Endothelial cell of umbilical vein (primary cell): Measurements from ENCODE around the gene QRICH2. TPM values are rescaled to one million over a fixed set of nuclear protein-coding genes. Genes with fewer than 3 reads are reported as not detected.

Source experiments
- BruUV-seq: library from RNA; stranded (reverse); fragments of 400-500 nt; replicated peaks from 2 replicates; lab custom pipeline; 2021; lab: Mats Ljungman, UMichigan
- CTCF ChIA-PET: fragments of 300-600, 350-600 bp; sonication (Branson Sonifier 250); formaldehyde crosslinking; loops from one replicate; lab custom pipeline; 2021; ENCODE audit warnings: antibody characterized with exemption, inconsistent platforms; lab: Charles Lee
- POLR2A ChIA-PET: fragments of 300-600, 350-600 bp; sonication (Branson Sonifier 250); formaldehyde crosslinking; loops from one replicate; lab custom pipeline; 2021; ENCODE audit warnings: antibody characterized with exemption, inconsistent platforms; lab: Charles Lee
- DNase-seq: peaks from one replicate; pipeline ENCODE4 v3.0.0-alpha.2; 2011; ENCODE audit warnings: low read depth, low spot score
- FAIRE-seq: peaks from 2 replicates; lab custom pipeline; 2011; peaks lifted over from hg19 to GRCh38; lab: Jason Lieb, UNC
- H2AFZ ChIP-seq: 2 replicates; pipeline ENCODE4 v1.6.0; 2012; ENCODE audit warnings: low read depth, low read length, control low read depth, inconsistent platforms
- H3K27ac ChIP-seq: 2 replicates; pipeline ENCODE4 v1.5.1; 2011; ENCODE audit warnings: low read depth, mild to moderate bottlenecking, control low read depth, low read length, moderate library complexity; ENCODE audit not compliant: insufficient read depth
- H3K27me3 ChIP-seq, 2 experiments: 2 replicates each; pipeline versions ENCODE4 v1.6.0 to v1.6.1; 2011; ENCODE audit warnings: low read length in 2 of 2, mixed read lengths in 1 of 2; ENCODE audit not compliant: control insufficient read depth in 2 of 2, insufficient read depth in 2 of 2
- H3K36me3 ChIP-seq, 2 experiments: 2 replicates in 1 of 2; 3 replicates in 1 of 2; pipeline ENCODE4 v1.5.1; 2011; ENCODE audit warnings: low read length in 2 of 2, mild to moderate bottlenecking in 1 of 2, moderate library complexity in 1 of 2; ENCODE audit not compliant: control insufficient read depth in 2 of 2, insufficient read depth in 2 of 2; ENCODE audit errors: extremely low read depth in 1 of 2
- H3K4me1 ChIP-seq: 3 replicates; pipeline ENCODE4 v1.5.1; 2011; ENCODE audit warnings: mild to moderate bottlenecking, low read length; ENCODE audit not compliant: control insufficient read depth, insufficient read depth; ENCODE audit errors: extremely low read depth
- H3K4me2 ChIP-seq: 2 replicates; pipeline ENCODE4 v1.6.1; 2011; ENCODE audit warnings: low read length, control low read depth, mixed read lengths; ENCODE audit not compliant: insufficient read depth
- H3K4me3 ChIP-seq, 3 experiments: fragments of 200-600 bp in 1 of 3; sonication (generic), shearing (Covaris generic) in 1 of 3; replicated peaks in 1 of 3; 2 replicates each; pipeline ENCODE4 v1.5.1; 2011 to 2016; ENCODE audit warnings: control low read depth in 3 of 3, low read length in 3 of 3, mild to moderate bottlenecking in 2 of 3, inconsistent platforms in 1 of 3, low read depth in 1 of 3, moderate library complexity in 1 of 3; ENCODE audit not compliant: insufficient read depth in 1 of 3
- H3K79me2 ChIP-seq: 2 replicates; pipeline ENCODE4 v1.6.0; 2012; ENCODE audit warnings: low read length, inconsistent platforms; ENCODE audit not compliant: control insufficient read depth, insufficient read depth
- H3K9ac ChIP-seq: replicated peaks from 2 replicates; pipeline ENCODE3; 2011; ENCODE audit warnings: low read length, control low read depth; ENCODE audit not compliant: insufficient read depth; ENCODE audit errors: extremely low read depth
- H3K9me1 ChIP-seq: replicated peaks from 3 replicates; pipeline ENCODE4 v1.6.0; 2011; ENCODE audit warnings: mild to moderate bottlenecking, low read length; ENCODE audit not compliant: control insufficient read depth, insufficient read depth; ENCODE audit errors: extremely low read depth
- H3K9me3 ChIP-seq: replicated peaks from 2 replicates; pipeline ENCODE4 v1.5.1; 2012; ENCODE audit warnings: low read length, inconsistent platforms; ENCODE audit not compliant: control insufficient read depth, insufficient read depth
- H4K20me1 ChIP-seq: replicated peaks from 2 replicates; pipeline ENCODE3; 2011; ENCODE audit warnings: mild to moderate bottlenecking, low read length; ENCODE audit not compliant: control insufficient read depth, insufficient read depth; ENCODE audit errors: extremely low read depth
- EZH2 ChIP-seq: IDR thresholded peaks from 2 replicates; pipeline ENCODE4 v1.6.1; 2012; ENCODE audit warnings: borderline replicate concordance, low read depth, mild to moderate bottlenecking, moderate library complexity, low read length, inconsistent platforms; ENCODE audit not compliant: severe bottlenecking
- FOS ChIP-seq: IDR thresholded peaks from 2 replicates; pipeline ENCODE4 v1.6.1; 2011; ENCODE audit warnings: mild to moderate bottlenecking, low read length, moderate library complexity, borderline replicate concordance; ENCODE audit not compliant: insufficient read depth
- GATA2 ChIP-seq: IDR thresholded peaks from 2 replicates; pipeline ENCODE4 v1.7.0; 2011; ENCODE audit warnings: low read depth, mild to moderate bottlenecking, moderate library complexity, mixed read lengths, low read length; ENCODE audit not compliant: insufficient read length, insufficient read depth
- JUN ChIP-seq: IDR thresholded peaks from 2 replicates; pipeline ENCODE4 v1.6.1; 2011; ENCODE audit warnings: borderline replicate concordance, low read depth; ENCODE audit not compliant: insufficient read length, insufficient read depth
- MYC ChIP-seq: IDR thresholded peaks from one replicate; pipeline ENCODE4 v1.6.1; 2011; ENCODE audit warnings: mild to moderate bottlenecking, low read depth, low read length
- POLR2A ChIP-seq: IDR thresholded peaks from 2 replicates; pipeline ENCODE4 v1.6.1; 2012; ENCODE audit warnings: low read depth, mild to moderate bottlenecking, control low read depth, low read length
- dilution Hi-C: fragments of 300-500 bp; cut with MboI; formaldehyde crosslinking; loops from one replicate; pipeline ENCODE4 v1.15.0; 2019; ENCODE audit warnings: low sequenced_read_pairs; ENCODE audit not compliant: extremely low pct_ligation_motif_present
- intact Hi-C: fragments of 100-400 bp; cut with micrococcal nuclease; formaldehyde crosslinking; loops from one replicate; pipeline ENCODE4 v1.10.0; 2022
- polyA plus RNA-seq, 4 experiments: library from polyadenylated mRNA; depleted of rRNA in 3 of 4; stranded (reverse) in 3 of 4; unstranded in 1 of 4; fragments of >200 nt; gene quantifications; 2 replicates each; pipeline versions ENCODE4 v1.2.1 to v1.2.3, GENCODE V29; 2011 to 2012; ENCODE audit warnings: missing spikeins in 1 of 4
- total RNA-seq: library from RNA; stranded (reverse); gene quantifications from 2 replicates; pipeline ENCODE4 v1.2.3, GENCODE V29; 2021
- TF ChIP-seq, protein P1 (sequence below), 2 donors: IDR thresholded peaks; 1 replicate in 1 of 2; 2 replicates in 1 of 2; pipeline ENCODE4 v1.5.1; 2011; ENCODE audit warnings: low read length in 2 of 2, mild to moderate bottlenecking in 2 of 2, moderate library complexity in 2 of 2, control low read depth in 1 of 2, inconsistent platforms in 1 of 2, low read depth in 1 of 2; ENCODE audit not compliant: insufficient read depth in 1 of 2; ENCODE audit errors: extremely low read depth in 1 of 2

Gene QRICH2
- total and polyA plus RNA-seq, 2 donors (not counting 3 experiments of a cell fraction or from before 2014, with no cell fraction given): 6.7 to 9.6 TPM

DNA sequence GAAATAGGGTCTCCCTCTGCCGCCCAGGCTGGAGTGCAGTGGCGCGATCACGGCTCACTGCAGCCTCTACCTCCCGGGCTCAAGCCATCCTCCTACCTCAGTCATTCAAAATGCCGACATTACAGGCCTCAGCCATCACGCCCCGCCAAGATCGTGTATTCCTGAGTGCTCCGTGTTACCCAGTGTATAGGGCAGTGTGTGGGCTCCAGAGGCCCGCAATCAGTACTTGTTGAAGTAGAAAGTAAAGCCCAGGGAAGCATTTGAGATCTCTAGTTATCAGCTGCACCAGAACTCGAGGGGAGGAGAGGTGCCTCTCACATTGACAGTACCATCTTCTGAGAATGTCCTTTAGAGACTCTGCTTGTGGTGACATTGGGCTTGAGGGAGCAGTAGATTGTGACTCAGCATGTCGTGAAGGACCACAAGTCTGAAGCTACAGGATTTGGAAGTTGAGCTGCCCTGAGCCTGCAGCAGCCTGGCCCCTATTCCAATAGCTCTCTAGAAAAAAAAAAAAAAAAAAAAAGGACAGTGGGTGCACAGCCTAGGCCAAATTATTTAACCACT is 46.8 kb upstream of the QRICH2 start:
- Histone ChIP-seq H3K79me2 (peaks cover 26% of the 10 kb centered on the region), H3K4me2 (no peak overlapping the region), H4K20me1 (no peaks in the 10 kb centered on the region), H3K36me3 (no peaks in the 10 kb centered on the region), H3K9me1 (no peaks in the 10 kb centered on the region), H3K9ac (no peak overlapping the region), H3K4me3 (no peak overlapping the region), H3K4me1 (peaks cover 10% of the 10 kb centered on the region), H2AFZ (peak overlapping the region; percentile 5), H3K9me3 (no peaks in the 10 kb centered on the region), H3K27ac (no peak overlapping the region), H3K27me3 (no peaks in the 10 kb centered on the region)
- intact Hi-C loops: loop anchor here (1.0 to 2.0 kb wide), 3 partner anchors 15 to 44 kb away; no protein-coding TSS in a partner anchor
- dilution Hi-C loops: no loop called here
- ChIA-PET POLR2A (interaction anchor here (0.8 kb wide), 1 partner anchor 16 kb away, joined by 3 read pairs; no protein-coding TSS in a partner anchor), CTCF (interaction anchor here (0.6 to 4.5 kb wide), 7 partner anchors 10 to 295 kb away, joined by 3 to 57 read pairs (median 9); partner anchors contain the start of gene SPHK1)
- FAIRE-seq: no peak
- no peak for DNase-seq
- no TSS peak for BruUV-seq
- TF ChIP-seq, protein P1, sequence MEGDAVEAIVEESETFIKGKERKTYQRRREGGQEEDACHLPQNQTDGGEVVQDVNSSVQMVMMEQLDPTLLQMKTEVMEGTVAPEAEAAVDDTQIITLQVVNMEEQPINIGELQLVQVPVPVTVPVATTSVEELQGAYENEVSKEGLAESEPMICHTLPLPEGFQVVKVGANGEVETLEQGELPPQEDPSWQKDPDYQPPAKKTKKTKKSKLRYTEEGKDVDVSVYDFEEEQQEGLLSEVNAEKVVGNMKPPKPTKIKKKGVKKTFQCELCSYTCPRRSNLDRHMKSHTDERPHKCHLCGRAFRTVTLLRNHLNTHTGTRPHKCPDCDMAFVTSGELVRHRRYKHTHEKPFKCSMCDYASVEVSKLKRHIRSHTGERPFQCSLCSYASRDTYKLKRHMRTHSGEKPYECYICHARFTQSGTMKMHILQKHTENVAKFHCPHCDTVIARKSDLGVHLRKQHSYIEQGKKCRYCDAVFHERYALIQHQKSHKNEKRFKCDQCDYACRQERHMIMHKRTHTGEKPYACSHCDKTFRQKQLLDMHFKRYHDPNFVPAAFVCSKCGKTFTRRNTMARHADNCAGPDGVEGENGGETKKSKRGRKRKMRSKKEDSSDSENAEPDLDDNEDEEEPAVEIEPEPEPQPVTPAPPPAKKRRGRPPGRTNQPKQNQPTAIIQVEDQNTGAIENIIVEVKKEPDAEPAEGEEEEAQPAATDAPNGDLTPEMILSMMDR (IDR thresholded peaks at IDR 0.05; ENCODE audit: extremely low read depth in 1 of 2, insufficient read depth in 1 of 2, low read depth in 1 of 2, low read length in 2 of 2): no peak
- TF ChIP-seq EZH2 (no peak), POLR2A (no peak), JUN (no peak), MYC (no peak), GATA2 (no peak), FOS (no peak)
